Endothelial cell of umbilical vein (primary cell): Measurements from ENCODE around the gene LBHD2. TPM values are rescaled to one million over a fixed set of nuclear protein-coding genes. Genes with fewer than 3 reads are reported as not detected.

Source experiments
- BruUV-seq: library from RNA; stranded (reverse); fragments of 400-500 nt; replicated peaks from 2 replicates; lab custom pipeline; 2021; lab: Mats Ljungman, UMichigan
- CTCF ChIA-PET: fragments of 300-600, 350-600 bp; sonication (Branson Sonifier 250); formaldehyde crosslinking; loops from one replicate; lab custom pipeline; 2021; ENCODE audit warnings: antibody characterized with exemption, inconsistent platforms; lab: Charles Lee
- POLR2A ChIA-PET: fragments of 300-600, 350-600 bp; sonication (Branson Sonifier 250); formaldehyde crosslinking; loops from one replicate; lab custom pipeline; 2021; ENCODE audit warnings: antibody characterized with exemption, inconsistent platforms; lab: Charles Lee
- DNase-seq: peaks from one replicate; pipeline ENCODE4 v3.0.0-alpha.2; 2011; ENCODE audit warnings: low read depth, low spot score
- FAIRE-seq: peaks from 2 replicates; lab custom pipeline; 2011; peaks lifted over from hg19 to GRCh38; lab: Jason Lieb, UNC
- H2AFZ ChIP-seq: 2 replicates; pipeline ENCODE4 v1.6.0; 2012; ENCODE audit warnings: low read depth, low read length, control low read depth, inconsistent platforms
- H3K27ac ChIP-seq: 2 replicates; pipeline ENCODE4 v1.5.1; 2011; ENCODE audit warnings: low read depth, mild to moderate bottlenecking, control low read depth, low read length, moderate library complexity; ENCODE audit not compliant: insufficient read depth
- H3K27me3 ChIP-seq, 2 experiments: 2 replicates each; pipeline versions ENCODE4 v1.6.0 to v1.6.1; 2011; ENCODE audit warnings: low read length in 2 of 2, mixed read lengths in 1 of 2; ENCODE audit not compliant: control insufficient read depth in 2 of 2, insufficient read depth in 2 of 2
- H3K36me3 ChIP-seq, 2 experiments: 2 replicates in 1 of 2; 3 replicates in 1 of 2; pipeline ENCODE4 v1.5.1; 2011; ENCODE audit warnings: low read length in 2 of 2, mild to moderate bottlenecking in 1 of 2, moderate library complexity in 1 of 2; ENCODE audit not compliant: control insufficient read depth in 2 of 2, insufficient read depth in 2 of 2; ENCODE audit errors: extremely low read depth in 1 of 2
- H3K4me1 ChIP-seq: 3 replicates; pipeline ENCODE4 v1.5.1; 2011; ENCODE audit warnings: mild to moderate bottlenecking, low read length; ENCODE audit not compliant: control insufficient read depth, insufficient read depth; ENCODE audit errors: extremely low read depth
- H3K4me2 ChIP-seq: 2 replicates; pipeline ENCODE4 v1.6.1; 2011; ENCODE audit warnings: low read length, control low read depth, mixed read lengths; ENCODE audit not compliant: insufficient read depth
- H3K4me3 ChIP-seq, 3 experiments: fragments of 200-600 bp in 1 of 3; sonication (generic), shearing (Covaris generic) in 1 of 3; replicated peaks in 1 of 3; 2 replicates each; pipeline ENCODE4 v1.5.1; 2011 to 2016; ENCODE audit warnings: control low read depth in 3 of 3, low read length in 3 of 3, mild to moderate bottlenecking in 2 of 3, inconsistent platforms in 1 of 3, low read depth in 1 of 3, moderate library complexity in 1 of 3; ENCODE audit not compliant: insufficient read depth in 1 of 3
- H3K79me2 ChIP-seq: 2 replicates; pipeline ENCODE4 v1.6.0; 2012; ENCODE audit warnings: low read length, inconsistent platforms; ENCODE audit not compliant: control insufficient read depth, insufficient read depth
- H3K9ac ChIP-seq: replicated peaks from 2 replicates; pipeline ENCODE3; 2011; ENCODE audit warnings: low read length, control low read depth; ENCODE audit not compliant: insufficient read depth; ENCODE audit errors: extremely low read depth
- H3K9me1 ChIP-seq: replicated peaks from 3 replicates; pipeline ENCODE4 v1.6.0; 2011; ENCODE audit warnings: mild to moderate bottlenecking, low read length; ENCODE audit not compliant: control insufficient read depth, insufficient read depth; ENCODE audit errors: extremely low read depth
- H3K9me3 ChIP-seq: replicated peaks from 2 replicates; pipeline ENCODE4 v1.5.1; 2012; ENCODE audit warnings: low read length, inconsistent platforms; ENCODE audit not compliant: control insufficient read depth, insufficient read depth
- H4K20me1 ChIP-seq: replicated peaks from 2 replicates; pipeline ENCODE3; 2011; ENCODE audit warnings: mild to moderate bottlenecking, low read length; ENCODE audit not compliant: control insufficient read depth, insufficient read depth; ENCODE audit errors: extremely low read depth
- CTCF ChIP-seq, 2 donors: IDR thresholded peaks; 1 replicate in 1 of 2; 2 replicates in 1 of 2; pipeline ENCODE4 v1.5.1; 2011; ENCODE audit warnings: low read length in 2 of 2, mild to moderate bottlenecking in 2 of 2, moderate library complexity in 2 of 2, control low read depth in 1 of 2, inconsistent platforms in 1 of 2, low read depth in 1 of 2; ENCODE audit not compliant: insufficient read depth in 1 of 2; ENCODE audit errors: extremely low read depth in 1 of 2
- FOS ChIP-seq: IDR thresholded peaks from 2 replicates; pipeline ENCODE4 v1.6.1; 2011; ENCODE audit warnings: mild to moderate bottlenecking, low read length, moderate library complexity, borderline replicate concordance; ENCODE audit not compliant: insufficient read depth
- MAX ChIP-seq: IDR thresholded peaks from 2 replicates; pipeline ENCODE4 v1.6.1; 2011; ENCODE audit not compliant: insufficient read depth, insufficient read length
- POLR2A ChIP-seq: IDR thresholded peaks from 2 replicates; pipeline ENCODE4 v1.6.1; 2012; ENCODE audit warnings: low read depth, mild to moderate bottlenecking, control low read depth, low read length
- POLR2AphosphoS5 ChIP-seq: IDR thresholded peaks from 2 replicates; pipeline ENCODE4 v1.6.1; 2012; ENCODE audit warnings: low read depth, mild to moderate bottlenecking, control low read depth, low read length, moderate library complexity; ENCODE audit not compliant: insufficient read depth
- dilution Hi-C: fragments of 300-500 bp; cut with MboI; formaldehyde crosslinking; loops from one replicate; pipeline ENCODE4 v1.15.0; 2019; ENCODE audit warnings: low sequenced_read_pairs; ENCODE audit not compliant: extremely low pct_ligation_motif_present
- intact Hi-C: fragments of 100-400 bp; cut with micrococcal nuclease; formaldehyde crosslinking; loops from one replicate; pipeline ENCODE4 v1.10.0; 2022
- polyA plus RNA-seq, 4 experiments: library from polyadenylated mRNA; depleted of rRNA in 3 of 4; stranded (reverse) in 3 of 4; unstranded in 1 of 4; fragments of >200 nt; gene quantifications; 2 replicates each; pipeline versions ENCODE4 v1.2.1 to v1.2.3, GENCODE V29; 2011 to 2012; ENCODE audit warnings: missing spikeins in 1 of 4
- total RNA-seq: library from RNA; stranded (reverse); gene quantifications from 2 replicates; pipeline ENCODE4 v1.2.3, GENCODE V29; 2021

LBHD2 gene
- total and polyA plus RNA-seq, 2 donors (not counting 3 experiments of a cell fraction or from before 2014, with no cell fraction given), result not detected

- dilution Hi-C loops, result no loop called here
- H3K36me3 ChIP-seq, result peaks cover 0 to 28% of the 10 kb centered on the region in 2 experiments
Measured at GRCh38 chr14:103131580-103131979, 47.6 kb downstream of the LBHD2 start.

More at GRCh38 chr14:103131580-103131979, 47.6 kb downstream of the LBHD2 start:
- TF ChIP-seq FOS, result no peak
- no peak for TF ChIP-seq POLR2AphosphoS5
- no peak for TF ChIP-seq CTCF (IDR thresholded peaks at IDR 0.05; ENCODE audit: extremely low read depth in 1 of 2, insufficient read depth in 1 of 2, low read depth in 1 of 2, low read length in 2 of 2)
- TF ChIP-seq MAX, result no peak
- no peak for TF ChIP-seq POLR2A
- ChIA-PET CTCF (interaction anchor here (1.1 to 6.9 kb wide), 3 partner anchors 9 to 55 kb away, joined by 5 to 86 read pairs (median 9); no protein-coding TSS in a partner anchor), POLR2A (no interaction called here)
- H4K20me1 ChIP-seq, result no peaks in the 10 kb centered on the region
- H2AFZ ChIP-seq, result no peak overlapping the region
- H3K27me3 ChIP-seq, result no peaks in the 10 kb centered on the region
- no TSS peak for BruUV-seq
- no peaks in the 10 kb centered on the region for H3K9me3 ChIP-seq
- no peaks in the 10 kb centered on the region for H3K79me2 ChIP-seq
- DNase-seq (no peak), FAIRE-seq (no peak)
- H3K4me1 ChIP-seq, result peaks cover 15% of the 10 kb centered on the region
- intact Hi-C loops, result no loop called here
- H3K27ac ChIP-seq, result no peak overlapping the region
- no peak overlapping the region for H3K4me3 ChIP-seq
- H3K9me1 ChIP-seq, result no peaks in the 10 kb centered on the region
- H3K9ac ChIP-seq, result no peak overlapping the region
- no peak overlapping the region for H3K4me2 ChIP-seq
